ENCODE measurements around the gene USP26.
"Not testable (repeated sequence)": the region's sequence is repeated elsewhere in the genome, so short reads cannot be mapped to it uniquely, and the experiment has no call there.

USP26 gene

DNA sequence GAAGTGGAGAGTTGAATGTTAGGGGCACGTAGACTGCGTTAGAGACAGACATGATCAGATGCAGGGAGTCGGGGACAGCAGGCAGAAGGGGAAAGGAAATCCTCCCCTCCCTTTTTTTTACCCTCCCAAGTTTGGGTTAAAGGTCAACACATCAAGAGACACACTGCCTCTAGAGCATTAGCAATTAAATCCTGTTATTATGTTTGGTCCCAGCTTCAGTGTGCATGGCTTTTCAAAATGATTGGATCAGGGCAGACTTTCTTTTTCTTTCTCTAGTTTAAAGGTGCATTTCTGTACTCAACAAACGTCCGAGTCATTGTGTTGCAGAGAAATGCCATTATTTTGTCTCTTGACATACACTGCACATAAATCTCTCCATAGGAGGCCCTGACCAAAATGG lies 63.9 kb downstream of the USP26 start:
- DNase-seq (ENCODE audit: low read depth in 3 of 3, low spot score in 1 of 3): no peak

- no peak for DNase-seq (ENCODE audit: low read depth in 3 of 3, low spot score in 1 of 3)
Measured at GRCh38 chrX:133018229-133018628, 78.7 kb downstream of the USP26 start.

- DNase-seq (ENCODE audit: low read depth in 3 of 3, low spot score in 1 of 3): no peak
Measured at GRCh38 chrX:133007458-133007857, 89.5 kb downstream of the USP26 start.

GRCh38 chrX:133005616-133006015 lies 91.3 kb downstream of the USP26 start:
- DNase-seq (ENCODE audit: low read depth in 3 of 3, low spot score in 1 of 3): no peak

DNA sequence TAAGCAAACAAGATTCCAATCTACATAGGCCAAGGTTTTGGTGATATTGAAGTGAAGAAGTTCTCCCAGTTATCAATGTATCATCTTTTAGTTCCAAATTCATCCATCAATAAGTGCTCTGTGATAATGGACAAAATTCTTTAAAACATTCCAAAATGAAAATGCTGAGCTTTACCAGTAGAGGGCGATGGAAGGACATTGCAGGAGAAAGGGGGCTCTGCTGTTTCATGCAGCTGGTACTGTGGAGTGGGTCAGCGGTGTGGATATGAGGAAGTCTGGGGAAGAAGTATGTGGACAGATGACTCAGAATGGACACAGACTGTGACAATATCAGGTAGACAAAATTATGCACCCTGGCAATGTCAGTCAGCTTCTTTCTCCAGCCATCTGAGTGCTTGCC lies 91.9 kb downstream of the USP26 start:
- no peak for DNase-seq (ENCODE audit: low read depth in 3 of 3, low spot score in 1 of 3)

- no peak for DNase-seq (ENCODE audit: low read depth in 3 of 3, low spot score in 1 of 3)
Measured at GRCh38 chrX:132999209-132999608, 97.7 kb downstream of the USP26 start.

DNA sequence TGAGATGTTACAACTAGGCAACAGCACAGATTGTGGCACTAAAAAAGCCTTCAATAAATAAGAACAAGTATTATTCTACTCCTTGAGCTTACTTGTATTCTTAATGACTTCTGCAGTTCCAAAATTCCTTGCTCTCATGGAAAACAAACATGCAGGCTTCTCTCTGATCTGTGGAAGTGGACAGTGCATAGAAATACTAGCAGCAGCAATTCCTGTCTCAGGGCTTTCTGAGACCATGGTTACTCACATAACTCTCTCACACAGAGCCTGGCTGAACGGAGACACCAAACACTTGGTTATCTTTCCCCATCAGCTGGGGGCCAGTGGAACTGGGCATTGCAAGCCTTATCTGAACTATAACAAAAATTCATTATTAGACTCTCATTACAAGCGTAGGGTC lies 106.1 kb downstream of the USP26 start:
- no peak for DNase-seq (ENCODE audit: low read depth in 3 of 3, low spot score in 1 of 3)

DNA sequence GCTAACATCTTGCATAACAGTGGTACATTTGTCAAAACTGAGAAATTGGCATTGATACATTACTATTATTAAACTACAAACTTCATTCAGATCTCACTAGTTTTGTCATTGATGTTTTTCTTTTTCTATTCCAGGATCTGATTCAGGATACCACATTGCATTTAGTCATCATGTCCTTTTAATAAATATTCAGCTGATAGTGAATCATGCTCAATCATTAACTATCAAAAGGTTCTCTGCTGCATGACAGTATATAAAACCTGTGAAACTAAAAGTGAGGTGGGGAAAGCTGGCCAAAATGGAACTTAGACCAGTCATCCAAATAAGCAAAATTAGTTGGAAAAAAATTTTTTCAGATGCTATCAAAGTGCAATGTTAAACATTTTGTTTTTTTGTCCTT lies 110.4 kb downstream of the USP26 start:
- no peak for DNase-seq (ENCODE audit: low read depth in 3 of 3, low spot score in 1 of 3)

DNA sequence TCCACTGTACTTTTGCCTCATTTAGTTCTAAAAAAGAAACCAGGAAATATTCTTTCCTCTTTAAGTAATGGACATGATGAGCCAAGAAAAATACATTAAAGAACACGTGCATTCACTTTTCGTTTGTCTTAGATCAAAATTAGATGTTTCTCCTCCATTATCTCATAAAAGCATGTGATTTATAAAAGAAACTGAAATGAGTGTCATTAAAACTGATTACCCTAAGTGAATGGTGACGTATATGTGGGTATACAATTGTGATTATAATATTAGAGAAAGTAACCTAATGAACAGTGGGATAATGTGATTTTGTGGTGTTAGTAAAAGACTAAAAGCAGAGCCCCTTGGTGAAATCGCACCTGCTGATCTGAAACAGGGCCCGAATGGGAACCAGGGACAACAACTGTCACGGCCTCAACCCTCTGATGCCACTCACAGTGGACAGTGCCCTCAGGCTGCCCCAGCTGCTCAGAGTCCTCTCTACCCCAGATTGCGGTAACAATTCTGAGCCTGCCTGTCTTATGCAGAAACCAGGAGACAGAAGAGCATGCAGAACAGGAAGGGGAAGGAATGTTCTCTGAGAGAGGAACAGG lies 112.8 kb downstream of the USP26 start:
- DNase-seq (ENCODE audit: low read depth in 3 of 3, low spot score in 1 of 3): no peak

- DNase-seq (ENCODE audit: low read depth in 3 of 3, low spot score in 1 of 3): no peak
Measured at GRCh38 chrX:132983496-132983895, 113.4 kb downstream of the USP26 start.

- DNase-seq (ENCODE audit: low read depth in 3 of 3, low spot score in 1 of 3): not testable (repeated sequence)
Measured at GRCh38 chrX:132980035-132980434, 116.9 kb downstream of the USP26 start.
